Endothelial cell (in vitro differentiated cells): Measurements from ENCODE around the gene TSPAN12. TPM values are rescaled to one million over a fixed set of nuclear protein-coding genes. Genes with fewer than 3 reads are reported as not detected.

Experiments
- DNase-seq: peaks from one replicate; pipeline ENCODE4 v3.0.0; 2021; ENCODE audit warnings: low spot score
- H3K27ac Mint-ChIP-seq: one replicate; pipeline ENCODE4 v1.8.0; 2021; ENCODE audit warnings: mixed read lengths, inconsistent platforms; ENCODE audit not compliant: unreplicated experiment
- H3K27me3 Mint-ChIP-seq: one replicate; pipeline ENCODE4 v1.8.0; 2021; ENCODE audit warnings: mild to moderate bottlenecking, moderate library complexity, mixed read lengths, inconsistent platforms; ENCODE audit not compliant: unreplicated experiment
- H3K36me3 Mint-ChIP-seq: one replicate; pipeline ENCODE4 v1.8.0; 2021; ENCODE audit warnings: mild to moderate bottlenecking, low read depth, mixed read lengths, inconsistent platforms; ENCODE audit not compliant: unreplicated experiment
- H3K4me1 Mint-ChIP-seq: one replicate; pipeline ENCODE4 v1.8.0; 2021; ENCODE audit warnings: mild to moderate bottlenecking, mixed read lengths, inconsistent platforms; ENCODE audit not compliant: unreplicated experiment
- H3K4me3 Mint-ChIP-seq: one replicate; pipeline ENCODE4 v1.8.0; 2021; ENCODE audit warnings: mild to moderate bottlenecking, mixed read lengths, inconsistent platforms; ENCODE audit not compliant: unreplicated experiment
- H3K9me3 Mint-ChIP-seq: one replicate; pipeline ENCODE4 v1.8.0; 2021; ENCODE audit warnings: mixed read lengths, inconsistent platforms; ENCODE audit not compliant: unreplicated experiment
- CTCF ChIP-seq: fragments of 200-600 bp; sonication (generic); IDR thresholded peaks from one replicate; pipeline ENCODE4 v1.5.0; 2021; ENCODE audit warnings: antibody characterized with exemption; ENCODE audit not compliant: unreplicated experiment
- total RNA-seq: library from RNA; stranded (reverse); fragmentation: NEBNext Ultra II Directional; extraction: Animal tissue kit (Norgen Biotek cat#: 25700); gene quantifications from one replicate; pipeline ENCODE4 v1.2.1, GENCODE V29; 2021; ENCODE audit not compliant: unreplicated experiment

Gene TSPAN12
- total RNA-seq, 1 donor from 2014 or later = 20.3 TPM

- Mint-ChIP-seq H3K36me3 (no peaks in the 10 kb centered on the region), H3K27ac (no peak overlapping the region), H3K27me3 (no peaks in the 10 kb centered on the region), H3K4me3 (no peak overlapping the region), H3K9me3 (no peaks in the 10 kb centered on the region), H3K4me1 (no peaks in the 10 kb centered on the region)
- no peak for DNase-seq
- TF ChIP-seq CTCF = no peak
These were observed 64.6 kb downstream of the TSPAN12 start for GRCh38 chr7:120793213-120793936.

- no peaks in the 10 kb centered on the region for H3K9me3 Mint-ChIP-seq
- no peak for TF ChIP-seq CTCF
These were observed 65.1 kb downstream of the TSPAN12 start for GRCh38 chr7:120792861-120793130.

GRCh38 chr7:120792091-120792860 is 65.7 kb downstream of the TSPAN12 start:
- no peaks in the 10 kb centered on the region for H3K27me3 Mint-ChIP-seq
- H3K27ac Mint-ChIP-seq = no peak overlapping the region
- no peaks in the 10 kb centered on the region for H3K4me1 Mint-ChIP-seq

More at GRCh38 chr7:120792861-120793130, 65.1 kb downstream of the TSPAN12 start:
- Mint-ChIP-seq H3K36me3 (no peaks in the 10 kb centered on the region), H3K4me3 (no peak overlapping the region), H3K4me1 (no peaks in the 10 kb centered on the region), H3K27ac (no peak overlapping the region), H3K27me3 (no peaks in the 10 kb centered on the region)
- no peak for DNase-seq

GRCh38 chr7:120785095-120785494 is 72.8 kb downstream of the TSPAN12 start:
- DNase-seq = no peak
- Mint-ChIP-seq H3K4me1 (peaks cover 15% of the 10 kb centered on the region), H3K9me3 (no peaks in the 10 kb centered on the region), H3K4me3 (no peak overlapping the region), H3K36me3 (no peaks in the 10 kb centered on the region), H3K27ac (peak overlapping the region; percentile 8), H3K27me3 (no peaks in the 10 kb centered on the region)
- TF ChIP-seq CTCF = no peak

More at GRCh38 chr7:120792091-120792860, 65.7 kb downstream of the TSPAN12 start:
- Mint-ChIP-seq H3K9me3 (no peaks in the 10 kb centered on the region), H3K4me3 (no peak overlapping the region), H3K36me3 (no peaks in the 10 kb centered on the region)
- peak; percentile 85 for DNase-seq
- peak; percentile 74 for TF ChIP-seq CTCF

DNA sequence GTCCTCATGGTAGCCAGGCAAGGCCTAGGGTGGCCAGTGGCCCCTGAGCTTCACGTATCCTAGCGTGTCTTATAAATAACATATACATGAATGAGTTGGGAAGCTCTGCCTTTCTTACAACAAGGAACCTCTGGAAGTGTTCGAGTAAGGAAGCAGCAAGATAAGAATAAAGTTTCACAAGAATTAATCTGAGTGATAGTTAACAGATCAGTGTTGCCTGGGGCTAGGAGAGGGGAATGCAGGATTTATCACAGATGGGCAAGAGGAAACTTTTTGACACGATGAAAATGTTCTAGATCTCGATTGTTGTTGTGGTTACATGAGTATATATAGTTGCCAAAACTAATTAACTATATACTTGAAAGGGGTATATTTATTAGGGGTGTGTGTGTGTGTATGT is 74.2 kb downstream of the TSPAN12 start:
- no peaks in the 10 kb centered on the region for H3K36me3 Mint-ChIP-seq
- H3K27me3 Mint-ChIP-seq = no peaks in the 10 kb centered on the region
- no peak for TF ChIP-seq CTCF
- H3K4me1 Mint-ChIP-seq = peaks cover 15% of the 10 kb centered on the region
- DNase-seq = no peak
- no peaks in the 10 kb centered on the region for H3K9me3 Mint-ChIP-seq
- H3K27ac Mint-ChIP-seq = no peak overlapping the region
- H3K4me3 Mint-ChIP-seq = no peak overlapping the region
